HG03196 (cell line): ENCODE results near the gene RNU1-3.
"Not testable (repeated sequence)": the region's sequence is repeated elsewhere in the genome, so short reads cannot be mapped to it uniquely, and the experiment has no call there.

Experiments
- ATAC-seq: cut with Tn5 transposase; IDR thresholded peaks from one replicate; pipeline ENCODE4 v1.9.1; 2021; ENCODE audit not compliant: unreplicated experiment

RNU1-3 gene

GRCh38 chr1:16694308-16694702 is 27.6 kb upstream of the RNU1-3 start:
- not testable (repeated sequence) for ATAC-seq

DNA sequence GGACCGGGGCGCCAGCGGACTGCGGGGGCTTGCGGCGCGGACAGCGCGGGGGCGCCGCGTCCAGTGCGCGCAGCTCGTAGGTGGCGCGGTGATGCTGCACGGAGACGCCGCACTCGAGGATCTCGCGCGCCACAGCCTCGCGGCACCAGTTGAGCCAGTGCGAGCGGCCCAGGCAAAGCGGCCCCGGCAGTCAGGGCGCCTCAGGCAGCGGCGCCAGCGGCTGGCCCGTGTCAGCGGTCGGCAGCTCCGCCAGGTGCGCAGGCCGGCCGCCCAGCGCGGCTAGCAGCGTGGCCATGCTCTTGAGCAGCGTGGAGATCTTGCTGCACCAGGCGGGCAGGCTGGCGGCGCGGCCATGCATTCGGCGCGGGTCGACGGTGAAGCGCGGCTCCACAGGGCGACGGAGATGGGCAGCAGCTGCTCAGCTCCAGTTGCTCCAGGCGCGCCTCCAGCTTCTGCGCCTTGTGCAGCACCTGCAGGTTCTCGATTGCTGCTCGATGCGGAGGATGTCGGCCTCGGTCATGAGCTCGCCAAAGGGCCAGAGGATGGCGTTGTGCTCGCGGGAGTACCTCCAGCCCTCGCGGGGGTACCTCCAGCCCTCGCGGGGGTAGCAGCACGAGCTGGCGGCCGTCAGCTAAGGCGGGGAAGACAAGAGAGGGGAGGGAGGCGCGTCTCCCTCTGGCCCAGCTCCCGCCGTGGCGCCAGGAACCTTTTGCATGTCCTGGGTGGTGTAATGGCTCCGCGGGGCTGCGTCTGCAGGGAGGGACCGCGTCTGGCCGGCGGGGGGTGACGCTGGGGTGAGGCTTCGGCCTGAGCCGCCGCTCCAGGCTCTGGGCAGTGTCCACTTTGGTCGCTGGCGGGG is 26.9 kb upstream of the RNU1-3 start:
- ATAC-seq, result not testable (repeated sequence)

DNA sequence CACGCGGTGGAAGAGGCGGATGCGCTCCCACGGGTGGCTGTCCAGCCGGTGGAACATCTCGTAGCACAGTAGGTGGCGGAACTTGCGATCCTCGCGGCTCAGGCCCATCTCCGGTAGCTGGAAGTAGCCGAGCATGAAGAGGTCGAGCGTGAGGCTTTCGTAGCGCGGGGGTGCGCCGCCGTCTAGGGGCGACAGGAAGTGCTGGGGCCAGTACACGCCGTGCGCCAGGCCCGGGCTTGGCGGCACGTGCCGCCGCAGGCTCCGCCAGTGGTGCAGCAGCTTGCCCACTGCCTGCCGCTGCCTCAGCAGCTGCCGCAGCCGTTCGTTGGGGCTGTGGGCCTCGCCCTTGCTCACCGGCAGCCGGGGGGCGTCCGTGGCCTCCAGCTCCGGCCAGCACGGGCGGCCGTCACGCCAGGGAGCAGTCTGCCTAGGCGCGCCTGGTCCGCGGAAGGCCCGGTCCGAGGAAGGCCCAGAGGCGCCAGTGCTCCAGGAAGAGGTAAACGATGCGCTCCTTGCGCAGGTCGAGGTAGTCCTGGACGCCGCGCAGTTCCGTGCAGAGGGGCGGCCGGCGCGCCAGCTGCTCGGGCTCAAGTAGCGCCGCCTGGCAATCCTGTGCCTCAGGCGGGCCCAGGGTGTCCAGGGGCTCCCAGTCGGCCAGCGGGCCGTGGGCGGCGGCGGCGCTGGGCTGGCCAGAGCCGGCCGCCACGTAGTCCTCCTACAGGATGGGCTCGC is 26.1 kb upstream of the RNU1-3 start:
- not testable (repeated sequence) for ATAC-seq

DNA sequence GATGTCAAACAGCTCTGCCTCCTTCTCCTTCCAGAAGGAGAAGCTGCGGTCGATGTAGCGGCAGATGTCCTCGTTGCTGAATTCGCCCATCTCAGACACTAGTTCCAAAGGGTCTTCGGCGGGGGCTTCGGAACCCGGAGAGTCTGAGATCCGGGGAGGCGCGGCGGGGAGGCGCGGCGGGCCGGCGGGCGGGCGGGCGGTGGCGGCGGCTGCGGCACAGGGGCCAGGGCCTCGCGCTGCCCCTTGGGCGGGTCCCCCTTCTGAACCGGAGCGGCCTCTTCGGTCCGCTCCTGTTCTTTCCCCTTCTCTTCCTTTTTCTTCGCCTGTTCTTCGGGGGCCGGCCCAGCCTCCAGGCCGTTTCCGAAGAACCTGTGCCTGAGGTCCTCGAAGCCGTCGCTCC is 25.5 kb upstream of the RNU1-3 start:
- not testable (repeated sequence) for ATAC-seq

DNA sequence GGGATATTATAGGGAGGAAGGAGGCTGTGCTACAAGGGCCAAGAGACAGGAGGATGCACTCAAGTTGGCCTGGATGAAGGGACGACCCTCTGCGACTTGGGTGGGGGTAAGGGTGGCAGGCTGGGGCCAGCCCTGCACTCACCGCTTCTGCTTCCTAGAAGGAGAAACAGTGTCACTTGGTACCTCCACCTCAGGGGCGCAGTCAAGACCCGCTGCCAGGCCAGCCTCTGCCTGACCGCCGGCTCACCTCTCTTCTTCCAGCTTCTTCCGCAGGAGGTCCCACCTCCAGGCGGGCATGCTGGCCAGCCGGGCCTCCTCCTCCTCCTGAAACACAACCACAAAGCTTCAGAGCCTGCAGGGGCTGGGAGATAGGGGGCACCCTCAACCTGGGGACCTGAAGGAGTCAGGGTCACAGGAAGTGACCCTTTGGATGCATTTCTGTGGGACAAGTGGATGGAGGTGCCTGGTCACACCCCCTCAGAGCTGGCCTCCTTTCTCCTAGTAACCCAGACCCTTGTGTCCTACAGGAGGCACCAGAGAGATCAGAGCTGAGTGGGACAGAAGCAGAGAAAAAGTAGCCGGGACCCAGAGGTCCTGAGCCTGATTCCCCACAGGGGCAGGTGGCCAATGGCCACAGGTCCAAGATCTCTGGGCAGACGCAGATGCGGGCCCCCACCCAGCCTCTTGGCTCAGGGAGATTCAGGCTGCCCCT is 24.4 kb upstream of the RNU1-3 start:
- not testable (repeated sequence) for ATAC-seq

DNA sequence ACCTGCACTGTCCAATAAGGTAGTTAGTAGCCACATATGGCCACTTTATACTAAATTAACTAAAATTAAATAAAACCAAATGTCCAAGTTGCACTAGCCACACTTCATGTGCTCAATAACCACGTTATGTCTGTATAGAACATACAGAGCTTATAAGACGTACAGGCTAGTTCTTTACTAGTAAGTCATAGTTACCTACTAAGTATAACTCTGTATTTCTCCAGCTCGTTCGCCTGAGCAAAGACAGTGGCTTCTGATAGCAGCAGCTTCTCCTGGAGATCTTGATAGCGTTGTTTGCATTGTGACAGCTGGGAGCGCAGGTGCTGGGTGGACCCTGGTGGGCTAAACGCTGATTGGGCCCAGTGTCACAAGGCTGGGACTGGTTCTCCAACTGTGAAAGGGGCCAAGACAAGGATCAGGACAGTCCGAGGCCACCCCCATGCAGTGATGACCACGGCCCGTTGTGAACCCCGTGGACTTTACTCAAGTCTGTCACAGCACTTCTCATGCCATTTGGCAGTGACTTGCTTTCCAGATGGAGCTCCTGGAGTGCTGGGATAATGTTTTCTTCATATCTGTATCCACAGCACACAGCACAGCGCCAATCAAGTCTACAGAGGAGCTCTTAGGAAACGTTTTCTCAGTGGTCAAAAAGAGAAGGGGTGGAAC is 20.5 kb upstream of the RNU1-3 start:
- not testable (repeated sequence) for ATAC-seq

GRCh38 chr1:16685445-16686371 is 19.0 kb upstream of the RNU1-3 start:
- ATAC-seq, result not testable (repeated sequence)

DNA sequence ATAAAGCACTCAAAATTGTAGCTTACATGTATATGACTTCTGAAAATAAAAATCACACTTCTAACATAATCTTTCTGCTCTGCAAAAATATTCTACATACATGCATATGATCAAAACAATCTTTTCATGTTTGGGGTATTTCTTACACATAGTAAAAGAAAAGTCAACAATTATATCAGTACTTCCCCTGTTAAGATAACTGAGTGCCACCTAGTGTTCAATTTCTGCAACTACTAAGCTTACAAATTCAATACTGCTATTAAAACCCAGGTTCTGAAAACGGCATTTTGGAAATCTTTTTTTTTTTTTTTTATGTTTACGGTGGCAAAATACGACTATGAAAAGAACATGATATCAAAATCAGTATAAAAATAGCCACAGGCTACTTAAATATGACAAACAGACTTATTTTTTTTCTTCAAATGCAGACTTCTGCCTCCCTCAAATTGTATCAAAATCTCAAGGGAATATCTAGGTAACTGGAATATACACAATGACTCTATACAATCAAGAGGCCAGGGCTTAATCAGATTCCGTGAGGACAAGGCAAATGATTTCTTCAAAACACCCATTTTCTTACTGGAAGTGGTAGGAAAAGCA is 18.1 kb upstream of the RNU1-3 start:
- not testable (repeated sequence) for ATAC-seq

- not testable (repeated sequence) for ATAC-seq
Measured at GRCh38 chr1:16684152-16684551, 17.4 kb upstream of the RNU1-3 start.

DNA sequence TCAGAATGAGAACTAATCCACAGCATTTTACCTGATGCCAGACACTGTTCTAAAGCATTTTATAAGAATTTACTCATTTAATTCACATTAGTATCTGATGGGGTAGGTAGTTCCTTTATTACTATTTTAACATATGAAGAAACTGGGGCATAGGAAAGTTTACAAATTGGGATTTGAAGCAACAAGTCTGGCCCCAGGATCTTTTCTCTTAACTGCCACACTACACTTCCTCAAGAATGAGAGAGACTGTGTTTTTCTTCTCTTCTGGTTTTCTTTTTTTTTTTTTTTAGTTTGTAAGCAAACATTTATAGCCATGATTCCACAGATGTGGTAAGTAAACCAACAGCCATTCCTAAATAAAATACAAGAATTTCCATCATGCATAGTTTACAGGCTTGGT is 16.1 kb upstream of the RNU1-3 start:
- ATAC-seq, result not testable (repeated sequence)

- not testable (repeated sequence) for ATAC-seq
Measured at GRCh38 chr1:16680366-16680765, 13.6 kb upstream of the RNU1-3 start.

GRCh38 chr1:16677552-16678431 is 11.0 kb upstream of the RNU1-3 start:
- ATAC-seq, result no peak

- ATAC-seq, result not testable (repeated sequence)
Measured at GRCh38 chr1:16676661-16677523, 10.1 kb upstream of the RNU1-3 start.

DNA sequence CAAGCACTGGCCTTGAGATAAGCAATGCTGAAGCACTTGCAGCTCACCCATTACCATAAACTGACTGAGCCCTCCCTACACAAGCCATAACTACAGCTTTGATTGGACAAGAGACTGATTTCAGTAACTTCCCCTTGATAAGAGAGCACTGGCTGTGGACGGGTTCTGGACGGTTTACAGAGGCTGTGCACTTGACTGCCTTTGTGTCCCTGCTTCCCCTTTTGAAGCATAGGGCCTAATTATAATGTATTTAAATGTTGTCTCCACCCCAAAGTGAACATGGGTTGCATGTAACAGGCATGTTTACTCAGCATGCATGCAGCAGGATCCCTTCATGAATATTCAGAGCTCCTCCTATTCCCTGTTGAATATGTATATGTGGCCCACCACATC is 8.4 kb upstream of the RNU1-3 start:
- not testable (repeated sequence) for ATAC-seq

DNA sequence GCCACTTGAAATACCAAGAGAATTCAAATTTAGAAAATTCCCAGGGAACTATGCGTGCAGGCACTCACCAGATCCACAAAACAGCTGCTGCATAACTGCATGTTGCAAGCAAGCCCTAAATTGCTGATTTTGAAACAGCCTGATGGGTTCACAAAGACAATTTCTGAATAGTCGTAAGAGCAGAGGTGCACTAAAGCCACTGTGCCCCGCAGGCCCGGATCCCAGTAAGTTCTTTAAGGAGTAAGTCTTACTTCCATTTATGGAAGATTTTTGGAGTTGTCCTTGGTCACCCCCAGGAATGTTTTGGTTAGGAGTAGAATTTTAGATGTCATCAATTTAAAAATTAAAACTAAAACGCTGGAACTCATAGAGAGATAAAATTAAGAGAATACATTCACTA is 7.2 kb upstream of the RNU1-3 start:
- not testable (repeated sequence) for ATAC-seq

GRCh38 chr1:16665836-16666235 is 912 bp downstream of the RNU1-3 start:
- ATAC-seq, result not testable (repeated sequence)

DNA sequence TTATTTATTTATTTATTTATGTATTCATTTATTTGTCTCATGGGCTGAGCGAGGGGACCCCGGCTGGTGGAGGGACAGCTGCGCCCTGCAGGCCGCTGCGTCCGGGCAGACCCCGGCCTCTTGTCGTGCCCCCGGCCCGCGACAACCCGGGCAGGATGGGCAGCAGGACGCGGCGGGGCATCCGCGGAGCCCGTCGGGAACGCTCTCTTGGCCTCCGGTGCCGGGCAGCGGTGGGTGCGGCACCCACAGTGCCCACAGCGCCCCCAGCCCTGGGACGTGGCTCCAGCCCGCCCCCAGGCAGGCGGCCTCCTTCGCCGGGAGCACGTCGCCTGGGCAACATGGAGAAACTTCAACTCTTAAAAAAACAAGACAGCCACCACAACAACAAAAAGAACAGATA is 8.5 kb downstream of the RNU1-3 start:
- not testable (repeated sequence) for ATAC-seq
